Lower leg skin (tissue), 4 donors: ENCODE data around the gene HINT2. TPM values are rescaled to one million over a fixed set of nuclear protein-coding genes. Genes with fewer than 3 reads are reported as not detected.

Source experiments
- DNase-seq, 2 donors: peaks; one replicate each; pipeline ENCODE4 v3.0.0-alpha.2; 2019; ENCODE audit warnings: low spot score in 2 of 2
- H3K4me3 ChIP-seq: fragments of 200-600 bp; sonication (generic); 2 replicates; pipeline ENCODE4 v1.5.1; 2017; ENCODE audit warnings: mild to moderate bottlenecking, low read depth; ENCODE audit not compliant: poor library complexity, severe bottlenecking
- POLR2A ChIP-seq, 2 donors: fragments of 450-650 bp; IDR thresholded peaks; one replicate each; pipeline ENCODE4 v1.6.1; 2016 to 2017; ENCODE audit warnings: antibody characterized with exemption in 2 of 2, mild to moderate bottlenecking in 1 of 2, moderate library complexity in 1 of 2
- WGBS, 2 donors: methylation state at CpG; one replicate each; pipeline ENCODE4 v1.1.5; 2018; 5-methylcytosine and 5-hydroxymethylcytosine counted together
- intact Hi-C: fragments of 100-400 bp; cut with DNase I; formaldehyde crosslinking; loops from one replicate; pipeline ENCODE4 v1.15.0; 2023; ENCODE audit warnings: low total_unique reads
- total RNA-seq, 4 donors: library from RNA; depleted of rRNA; stranded (reverse); fragments of >200 nt; gene quantifications; one replicate each; pipeline ENCODE4 v1.1.0, GENCODE V29; 2016
- TF ChIP-seq, protein P1 (sequence below), 3 donors: fragments of 450-650 bp; IDR thresholded peaks; one replicate each; pipeline ENCODE4 v1.5.1; 2016; ENCODE audit warnings: antibody characterized with exemption in 3 of 3, mild to moderate bottlenecking in 3 of 3, moderate library complexity in 2 of 3

Gene HINT2
- total RNA-seq, 4 donors from 2014 or later = 17.8 to 27.9 (median 19.9) TPM

DNA sequence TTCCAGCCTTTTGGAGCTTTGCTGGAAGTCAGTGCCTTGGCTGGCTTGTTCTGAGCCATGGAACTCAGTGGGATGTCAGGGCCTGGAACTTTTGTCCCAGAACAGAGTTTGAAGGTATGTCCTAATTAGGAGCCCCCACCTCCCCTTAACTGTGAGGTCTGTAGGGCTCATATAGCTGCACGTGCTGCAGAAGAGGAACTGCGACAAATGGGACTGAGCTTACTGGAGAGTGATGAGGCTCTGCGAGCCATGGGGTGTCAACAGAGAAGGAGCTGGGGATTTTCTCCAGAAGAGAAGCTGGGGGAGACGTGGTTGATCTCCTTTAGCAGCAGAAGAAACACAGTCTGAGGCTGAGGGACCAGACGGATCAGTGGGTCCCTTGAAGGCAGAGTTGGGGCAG lies 25.1 kb upstream of the HINT2 start:
- 88 to 94% methylated on average over 5 of the region's 5 CpGs for WGBS, 2 donors
- no peak overlapping the region for H3K4me3 ChIP-seq
- no peak for DNase-seq
- intact Hi-C loops = no loop called here
- TF ChIP-seq POLR2A (IDR thresholded peaks at IDR 0.05) = no peak
- TF ChIP-seq, protein P1, sequence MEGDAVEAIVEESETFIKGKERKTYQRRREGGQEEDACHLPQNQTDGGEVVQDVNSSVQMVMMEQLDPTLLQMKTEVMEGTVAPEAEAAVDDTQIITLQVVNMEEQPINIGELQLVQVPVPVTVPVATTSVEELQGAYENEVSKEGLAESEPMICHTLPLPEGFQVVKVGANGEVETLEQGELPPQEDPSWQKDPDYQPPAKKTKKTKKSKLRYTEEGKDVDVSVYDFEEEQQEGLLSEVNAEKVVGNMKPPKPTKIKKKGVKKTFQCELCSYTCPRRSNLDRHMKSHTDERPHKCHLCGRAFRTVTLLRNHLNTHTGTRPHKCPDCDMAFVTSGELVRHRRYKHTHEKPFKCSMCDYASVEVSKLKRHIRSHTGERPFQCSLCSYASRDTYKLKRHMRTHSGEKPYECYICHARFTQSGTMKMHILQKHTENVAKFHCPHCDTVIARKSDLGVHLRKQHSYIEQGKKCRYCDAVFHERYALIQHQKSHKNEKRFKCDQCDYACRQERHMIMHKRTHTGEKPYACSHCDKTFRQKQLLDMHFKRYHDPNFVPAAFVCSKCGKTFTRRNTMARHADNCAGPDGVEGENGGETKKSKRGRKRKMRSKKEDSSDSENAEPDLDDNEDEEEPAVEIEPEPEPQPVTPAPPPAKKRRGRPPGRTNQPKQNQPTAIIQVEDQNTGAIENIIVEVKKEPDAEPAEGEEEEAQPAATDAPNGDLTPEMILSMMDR (IDR thresholded peaks at IDR 0.05) = no peak

DNA sequence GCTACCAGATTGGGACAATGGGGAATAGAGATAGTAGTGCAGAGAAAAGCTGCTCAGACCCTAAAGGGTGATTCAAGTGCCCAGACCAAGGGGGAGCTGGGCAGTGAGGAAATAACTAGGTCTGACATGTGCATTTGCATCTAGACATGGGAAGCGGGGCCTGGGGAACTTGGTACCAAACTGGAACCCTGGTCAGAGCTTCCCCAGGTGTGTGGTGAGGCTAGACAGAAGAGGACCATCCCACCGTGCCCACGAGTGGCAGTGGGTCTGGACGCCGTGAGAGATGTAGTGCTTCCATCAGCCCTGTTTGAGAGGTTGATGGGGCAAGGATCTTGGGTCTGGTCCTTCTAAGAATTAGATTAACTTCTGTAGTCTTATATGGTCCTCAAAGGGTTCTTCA lies 21.8 kb upstream of the HINT2 start:
- intact Hi-C loops = no loop called here
- no peak for TF ChIP-seq POLR2A (IDR thresholded peaks at IDR 0.05)
- TF ChIP-seq, protein P1 (IDR thresholded peaks at IDR 0.05) = no peak
- DNase-seq = peak in 1 of 2 donors; percentile 74
- WGBS, 2 donors = 94% methylated on average over 5 of the region's 5 CpGs
- no peak overlapping the region for H3K4me3 ChIP-seq

DNA sequence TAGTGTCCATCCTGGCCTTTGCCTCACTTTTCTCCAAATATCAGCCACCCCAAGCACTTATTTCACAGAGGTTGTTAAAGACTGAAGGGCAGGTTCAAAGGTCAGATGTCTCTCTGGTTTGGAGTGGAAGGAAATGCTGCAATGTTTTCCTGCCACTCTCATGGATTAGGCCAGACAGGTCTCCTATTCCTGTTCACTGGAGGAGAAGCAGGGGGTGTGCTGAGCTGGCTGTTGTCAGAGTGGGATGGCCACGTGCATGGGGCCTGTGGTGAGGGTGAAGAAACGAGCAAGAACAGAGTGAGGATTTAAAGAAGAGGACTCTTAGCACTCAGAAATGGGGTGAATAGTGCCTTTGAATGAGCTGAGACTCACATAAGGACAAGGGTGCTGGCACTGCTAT lies 20.9 kb upstream of the HINT2 start:
- no peak overlapping the region for H3K4me3 ChIP-seq
- TF ChIP-seq, protein P1 (IDR thresholded peaks at IDR 0.05) = no peak
- no peak for TF ChIP-seq POLR2A (IDR thresholded peaks at IDR 0.05)
- intact Hi-C loops = no loop called here
- WGBS, 2 donors = 78 to 88% methylated on average over 2 of the region's 2 CpGs
- DNase-seq = no peak

DNA sequence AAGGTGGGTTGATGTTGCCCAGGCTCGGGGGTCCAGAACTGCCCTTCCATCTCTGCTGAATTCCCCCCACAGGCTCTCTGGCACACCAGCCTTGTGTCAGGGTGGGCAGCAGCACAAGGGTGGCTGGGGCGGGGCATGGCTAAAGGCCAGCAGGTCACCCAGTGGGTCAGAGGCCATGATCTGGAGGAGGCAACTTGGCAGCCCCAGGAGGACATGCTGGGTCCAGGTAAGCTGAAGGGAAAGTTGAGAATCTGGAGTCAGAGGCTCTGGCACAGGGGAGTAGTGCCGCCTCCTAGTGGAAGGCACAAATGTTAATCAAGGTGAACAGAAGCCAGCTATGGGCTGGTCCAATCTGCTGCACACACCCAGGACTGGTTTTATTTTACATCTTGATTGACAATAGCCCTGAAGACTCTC lies 20.4 kb upstream of the HINT2 start:
- peak in 1 of 2 donors; percentile 82 for DNase-seq
- TF ChIP-seq, protein P1 (IDR thresholded peaks at IDR 0.05) = no peak
- TF ChIP-seq POLR2A (IDR thresholded peaks at IDR 0.05) = no peak
- intact Hi-C loops = no loop called here
- H3K4me3 ChIP-seq = no peak overlapping the region
- WGBS, 2 donors = 83 to 92% methylated on average over 3 of the region's 3 CpGs

DNA sequence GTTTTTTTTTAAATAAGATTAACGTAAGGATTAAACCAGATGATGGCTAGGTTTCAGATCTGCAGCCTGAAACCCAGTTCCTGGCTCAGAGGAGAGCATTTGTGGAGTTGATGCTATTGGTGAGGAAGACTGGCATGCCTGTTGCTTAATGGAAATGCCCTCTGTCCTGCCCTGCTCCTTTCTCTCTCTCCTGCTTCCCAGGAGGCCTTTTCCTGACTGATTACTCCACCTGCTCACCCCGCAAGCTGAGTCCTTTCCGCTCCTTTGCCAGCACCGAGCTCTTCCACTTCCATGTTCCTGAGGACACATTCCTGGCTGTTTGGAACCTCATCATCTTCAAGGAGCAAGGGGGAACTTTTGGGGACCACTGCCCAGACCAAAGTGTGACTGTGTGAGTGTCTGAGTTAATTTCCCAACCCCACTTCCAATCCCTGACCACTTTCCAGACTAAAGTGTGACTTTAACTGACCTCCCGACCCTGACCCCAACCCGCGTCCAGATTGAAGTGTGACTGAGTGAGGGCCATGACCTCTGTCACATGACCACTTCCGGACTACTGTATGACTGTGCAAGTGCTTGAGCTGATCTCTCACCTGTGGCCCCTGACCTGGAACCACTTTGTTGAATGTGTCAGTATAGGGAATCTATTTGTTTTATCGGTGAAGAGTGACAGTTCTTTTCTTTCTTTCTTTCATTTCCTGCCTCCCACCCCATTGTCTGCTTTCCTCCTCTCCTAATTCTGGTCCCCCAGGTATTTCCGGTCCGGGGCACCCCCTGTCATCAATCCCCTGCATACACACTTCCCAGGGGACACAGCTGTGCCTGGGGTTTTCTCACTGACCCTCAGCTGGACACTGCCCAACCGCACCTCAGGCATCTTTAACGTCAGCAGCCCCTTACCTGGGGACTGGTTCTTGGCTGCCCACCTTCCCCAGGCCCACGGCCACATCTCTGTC lies 19.7 kb upstream of the HINT2 start:
- no peak for TF ChIP-seq POLR2A (IDR thresholded peaks at IDR 0.05)
- TF ChIP-seq, protein P1 (IDR thresholded peaks at IDR 0.05) = no peak
- DNase-seq = no peak
- WGBS, 2 donors = 82 to 86% methylated on average over 14 of the region's 14 CpGs
- no peak overlapping the region for H3K4me3 ChIP-seq
- intact Hi-C loops = no loop called here
